Measurements from ENCODE around the gene MAP6D1. TPM values are rescaled to one million over a fixed set of nuclear protein-coding genes. Genes with fewer than 3 reads are reported as not detected.

The MAP6D1 gene
- total and polyA plus RNA-seq, 2 of the 4 experiments (the other 2 are of a cell fraction) = 2.7 to 5.2 TPM

DNA sequence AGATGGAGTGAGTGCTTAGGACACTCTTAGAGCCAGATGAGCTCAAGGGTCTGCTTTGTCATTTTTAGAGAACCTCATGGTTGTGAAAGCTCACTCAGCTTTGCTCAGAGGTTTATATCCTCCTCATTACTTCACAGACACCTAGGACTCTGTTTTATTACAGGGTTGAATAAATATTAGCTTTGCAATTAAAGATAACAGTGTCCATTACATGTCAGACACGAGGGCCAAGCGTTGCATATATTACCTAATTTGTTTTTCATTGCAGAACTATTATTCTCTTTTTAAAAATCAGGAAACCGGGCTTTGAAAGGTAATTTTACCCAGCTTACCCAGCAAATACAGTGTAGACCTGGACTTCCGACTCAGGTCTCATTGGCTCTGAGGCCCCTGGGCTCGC lies 16.1 kb downstream of the MAP6D1 start (continued):
- TF ChIP-seq, protein P1, sequence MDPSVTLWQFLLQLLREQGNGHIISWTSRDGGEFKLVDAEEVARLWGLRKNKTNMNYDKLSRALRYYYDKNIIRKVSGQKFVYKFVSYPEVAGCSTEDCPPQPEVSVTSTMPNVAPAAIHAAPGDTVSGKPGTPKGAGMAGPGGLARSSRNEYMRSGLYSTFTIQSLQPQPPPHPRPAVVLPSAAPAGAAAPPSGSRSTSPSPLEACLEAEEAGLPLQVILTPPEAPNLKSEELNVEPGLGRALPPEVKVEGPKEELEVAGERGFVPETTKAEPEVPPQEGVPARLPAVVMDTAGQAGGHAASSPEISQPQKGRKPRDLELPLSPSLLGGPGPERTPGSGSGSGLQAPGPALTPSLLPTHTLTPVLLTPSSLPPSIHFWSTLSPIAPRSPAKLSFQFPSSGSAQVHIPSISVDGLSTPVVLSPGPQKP (IDR thresholded peaks at IDR 0.05; ENCODE audit: borderline replicate concordance, low read depth, low read length) = no peak
- TF ChIP-seq SMC3 (IDR thresholded peaks at IDR 0.05; ENCODE audit: low read depth, low read length) = no peak

DNA sequence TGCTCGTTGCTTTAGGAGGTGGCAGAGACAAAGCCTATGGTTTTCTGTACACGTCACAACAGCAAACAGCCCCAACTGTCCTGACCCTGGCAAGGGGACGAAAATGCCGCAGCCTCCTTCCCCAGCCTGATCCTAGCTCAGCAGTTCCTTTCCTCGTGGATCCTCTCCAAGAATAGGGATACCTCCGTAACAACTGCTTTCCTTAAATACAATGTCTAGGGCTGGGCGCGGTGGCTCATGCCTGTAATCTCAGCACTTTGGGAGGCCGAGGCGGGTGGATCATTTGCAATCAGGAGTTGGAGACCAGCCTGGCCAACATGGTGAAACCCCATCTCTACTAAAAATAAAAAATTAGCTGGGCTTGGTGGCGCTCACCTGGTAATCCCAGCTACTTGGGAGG lies 17.0 kb downstream of the MAP6D1 start:
- Histone ChIP-seq H3K79me1 (ENCODE audit: low read depth in 1 of 2, low read length in 2 of 2) (peaks cover 0 to 3% of the 10 kb centered on the region in 2 experiments; a peak in 1 of 4 replicates), H3K27me3 (ENCODE audit: control insufficient read depth, insufficient read depth, low read length) (no peaks in the 10 kb centered on the region), H3K4me2 (ENCODE audit: low read depth, low read length) (no peak overlapping the region), H2BK20ac (ENCODE audit: low read depth, low read length) (no peak overlapping the region), H2BK120ac (ENCODE audit: low read depth, low read length) (no peak overlapping the region), H3K18ac (ENCODE audit: low read depth, low read length) (no peak overlapping the region), H3K4me1 (ENCODE audit: control insufficient read depth, insufficient read depth, low read length) (no peaks in the 10 kb centered on the region), H2AK9ac (replicated peaks; ENCODE audit: low read depth, low read length, poor library complexity) (no peak overlapping the region), H4K91ac (ENCODE audit: insufficient read depth, low read depth, low read length) (no peak overlapping the region), H4K5ac (ENCODE audit: low read depth, low read length) (no peak overlapping the region), H2BK15ac (ENCODE audit: low read depth, low read length) (no peak overlapping the region), H2BK5ac (ENCODE audit: low read depth, low read length, poor library complexity, severe bottlenecking) (no peak overlapping the region), H4K20me1 (ENCODE audit: insufficient read depth, low read length) (no peaks in the 10 kb centered on the region; the same call in 1 of the 2 replicates), H3K4ac (ENCODE audit: low read depth, low read length) (no peak overlapping the region), H3K4me3 (ENCODE audit: insufficient read depth, low read depth, low read length) (no peak overlapping the region), H3K9ac (ENCODE audit: low read depth, low read length) (no peak overlapping the region), H3K56ac (ENCODE audit: extremely low read depth, insufficient read depth, low read length) (no peak overlapping the region), H3K23ac (ENCODE audit: low read depth, low read length) (no peak overlapping the region), H2AK5ac (ENCODE audit: low read depth, low read length) (no peak overlapping the region), H3K9me1 (ENCODE audit: insufficient read depth, low read length) (no peaks in the 10 kb centered on the region; the same call in 1 of the 2 replicates), H3K9me3 (ENCODE audit: control insufficient read depth, insufficient read depth, low read length) (no peaks in the 10 kb centered on the region), H3K27ac (ENCODE audit: insufficient read depth, low read length) (no peak overlapping the region), H3K14ac (replicated peaks; ENCODE audit: low read depth, low read length) (no peak overlapping the region), H4K8ac (ENCODE audit: low read depth in 2 of 2, low read length in 2 of 2) (no peak overlapping the region), H2AFZ (replicated peaks; ENCODE audit: low read length, poor library complexity) (no peak overlapping the region), H3K36me3 (ENCODE audit: control insufficient read depth, insufficient read depth, low read length) (peaks cover 71% of the 10 kb centered on the region)
- no peak for TF ChIP-seq RCOR1 (IDR thresholded peaks at IDR 0.05; ENCODE audit: insufficient replicate concordance, low read length)
- no peak for TF ChIP-seq MAFK (IDR thresholded peaks at IDR 0.05; ENCODE audit: low read depth, low read length)
- TF ChIP-seq, protein P2, sequence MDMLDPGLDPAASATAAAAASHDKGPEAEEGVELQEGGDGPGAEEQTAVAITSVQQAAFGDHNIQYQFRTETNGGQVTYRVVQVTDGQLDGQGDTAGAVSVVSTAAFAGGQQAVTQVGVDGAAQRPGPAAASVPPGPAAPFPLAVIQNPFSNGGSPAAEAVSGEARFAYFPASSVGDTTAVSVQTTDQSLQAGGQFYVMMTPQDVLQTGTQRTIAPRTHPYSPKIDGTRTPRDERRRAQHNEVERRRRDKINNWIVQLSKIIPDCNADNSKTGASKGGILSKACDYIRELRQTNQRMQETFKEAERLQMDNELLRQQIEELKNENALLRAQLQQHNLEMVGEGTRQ (IDR thresholded peaks at IDR 0.05; ENCODE audit: low read depth, low read length) = no peak
- no peak for TF ChIP-seq CHD1 (IDR thresholded peaks at IDR 0.05; ENCODE audit: low read depth, low read length)
- TF ChIP-seq NFE2L2 (IDR thresholded peaks at IDR 0.05; ENCODE audit: low read depth, low read length) = no peak
- TF ChIP-seq RAD21 (IDR thresholded peaks at IDR 0.05; ENCODE audit: low read length) = no peak
- no peak for TF ChIP-seq MAZ (IDR thresholded peaks at IDR 0.05; ENCODE audit: borderline replicate concordance, low read depth, low read length)
- TF ChIP-seq BHLHE40 (IDR thresholded peaks at IDR 0.05; ENCODE audit: low read depth, low read length) = no peak
- TF ChIP-seq CEBPB (IDR thresholded peaks at IDR 0.05; ENCODE audit: low read depth, low read length) = no peak
- TF ChIP-seq, protein P3, sequence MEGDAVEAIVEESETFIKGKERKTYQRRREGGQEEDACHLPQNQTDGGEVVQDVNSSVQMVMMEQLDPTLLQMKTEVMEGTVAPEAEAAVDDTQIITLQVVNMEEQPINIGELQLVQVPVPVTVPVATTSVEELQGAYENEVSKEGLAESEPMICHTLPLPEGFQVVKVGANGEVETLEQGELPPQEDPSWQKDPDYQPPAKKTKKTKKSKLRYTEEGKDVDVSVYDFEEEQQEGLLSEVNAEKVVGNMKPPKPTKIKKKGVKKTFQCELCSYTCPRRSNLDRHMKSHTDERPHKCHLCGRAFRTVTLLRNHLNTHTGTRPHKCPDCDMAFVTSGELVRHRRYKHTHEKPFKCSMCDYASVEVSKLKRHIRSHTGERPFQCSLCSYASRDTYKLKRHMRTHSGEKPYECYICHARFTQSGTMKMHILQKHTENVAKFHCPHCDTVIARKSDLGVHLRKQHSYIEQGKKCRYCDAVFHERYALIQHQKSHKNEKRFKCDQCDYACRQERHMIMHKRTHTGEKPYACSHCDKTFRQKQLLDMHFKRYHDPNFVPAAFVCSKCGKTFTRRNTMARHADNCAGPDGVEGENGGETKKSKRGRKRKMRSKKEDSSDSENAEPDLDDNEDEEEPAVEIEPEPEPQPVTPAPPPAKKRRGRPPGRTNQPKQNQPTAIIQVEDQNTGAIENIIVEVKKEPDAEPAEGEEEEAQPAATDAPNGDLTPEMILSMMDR (conservative IDR thresholded peaks at IDR 0.05; ENCODE audit: low read depth, low read length) = no peak
- TF ChIP-seq MXI1 (IDR thresholded peaks at IDR 0.05; ENCODE audit: borderline replicate concordance, low read depth, low read length) = no peak
- TF ChIP-seq POLR2A (IDR thresholded peaks at IDR 0.05; ENCODE audit: low read depth, low read length) = no peak
- ChIA-PET CTCF (no interaction called here), POLR2A (ENCODE audit: unreplicated experiment) (no interaction called here)
- no peak for ATAC-seq (ENCODE audit: low read depth)
- DNase-seq = no peak
- 100% methylated on average over 1 of the region's 11 CpGs; no CpG with 5 or more reads in 1 of the 2 experiments for WGBS, 2 experiments (ENCODE audit: extremely low coverage in 2 of 2, insufficient read length in 1 of 2)
- BruUV-seq (replicated peaks) = no TSS peak
- dilution Hi-C loops (cut with HindIII; ENCODE audit: low sequenced_read_pairs, unreplicated experiment) (no loop called here), intact Hi-C loops (cut with micrococcal nuclease) (no loop called here), in situ Hi-C loops (cut with MboI; ENCODE audit: low sequenced_read_pairs) (no loop called here)

All from IMR-90 (cell line).